ENCODE measurements around the gene GPA33. TPM values are rescaled to one million over a fixed set of nuclear protein-coding genes. Genes with fewer than 3 reads are reported as not detected.

The GPA33 gene
- total and polyA plus RNA-seq, 11 donors: 0.15 to 3.6 (median 1.1) TPM; not detected in 1

- peaks cover 0 to 23% (median 5%) of the 10 kb centered on the region in 12 donors for H3K4me1 ChIP-seq
- H3K9me3 ChIP-seq: no peaks in the 10 kb centered on the region
- H3K36me3 ChIP-seq: peaks cover 0 to 92% (median 26%) of the 10 kb centered on the region in 9 donors
- ATAC-seq: no peak
- no peak overlapping the region for H3K4me3 ChIP-seq
- no peak for TF ChIP-seq CTCF (IDR thresholded peaks at IDR 0.05)
- TF ChIP-seq POLR2A (IDR thresholded peaks at IDR 0.05): no peak
- DNase-seq: no peak
- 70 to 76% (median 74%) methylated on average over 5 of the region's 5 CpGs for WGBS, 4 donors
- H3K27ac ChIP-seq: no peak overlapping the region
- intact Hi-C loops (cut with DNase I): loop anchor here in 1 of 10 donors (10.0 kb wide), 1 partner anchor 83 kb away; no protein-coding TSS in a partner anchor
- H3K27me3 ChIP-seq: peaks cover 0 to 7% (median 0%) of the 10 kb centered on the region in 9 donors
These were observed 31.9 kb upstream of the GPA33 start for GRCh38 chr1:167122121-167122480.

GRCh38 chr1:167121375-167122120 lies 31.4 kb upstream of the GPA33 start:
- intact Hi-C loops (cut with DNase I): loop anchor here in 1 of 10 donors (10.0 kb wide), 1 partner anchor 83 kb away; no protein-coding TSS in a partner anchor
- 24 to 56% (median 34%) methylated on average over 34 to 47 of the region's 47 CpGs for WGBS, 4 donors
- peaks cover 0 to 95% (median 26%) of the 10 kb centered on the region in 9 donors for H3K36me3 ChIP-seq

GRCh38 chr1:167120899-167121298 lies 30.7 kb upstream of the GPA33 start:
- intact Hi-C loops (cut with DNase I): loop anchor here in 1 of 10 donors (10.0 kb wide), 1 partner anchor 84 kb away; no protein-coding TSS in a partner anchor
- Histone ChIP-seq H3K4me1 (peaks cover 0 to 23% (median 5%) of the 10 kb centered on the region in 12 donors), H3K4me3 (peak overlapping the region in 6 of 12 donors; percentile 11 to 49 (median 28)), H3K27ac (no peak overlapping the region), H3K27me3 (peaks cover 0 to 7% (median 0%) of the 10 kb centered on the region in 9 donors), H3K36me3 (peaks cover 0 to 93% (median 22%) of the 10 kb centered on the region in 9 donors), H3K9me3 (no peaks in the 10 kb centered on the region)
- TF ChIP-seq POLR2A (IDR thresholded peaks at IDR 0.05) (no peak), CTCF (IDR thresholded peaks at IDR 0.05) (no peak)
- DNase-seq (no peak), ATAC-seq (no peak)
- 64 to 79% (median 71%) methylated on average over 13 of the region's 13 CpGs for WGBS, 4 donors

More at GRCh38 chr1:167121375-167122120, 31.4 kb upstream of the GPA33 start:
- DNase-seq: peak in 4 of 5 donors; percentile 33 to 66 (median 39)
- no peak overlapping the region for H3K27ac ChIP-seq
- no peaks in the 10 kb centered on the region for H3K9me3 ChIP-seq
- peak overlapping the region in 8 of 12 donors; percentile 11 to 49 (median 26) for H3K4me3 ChIP-seq
- peak; percentile 6 to 42 (median 21) for ATAC-seq
- peaks cover 0 to 23% (median 5%) of the 10 kb centered on the region in 12 donors for H3K4me1 ChIP-seq
- TF ChIP-seq CTCF (IDR thresholded peaks at IDR 0.05) (no peak), POLR2A (IDR thresholded peaks at IDR 0.05) (no peak)
- H3K27me3 ChIP-seq: peaks cover 0 to 7% (median 0%) of the 10 kb centered on the region in 9 donors

GRCh38 chr1:167119696-167120095 lies 29.5 kb upstream of the GPA33 start:
- TF ChIP-seq CTCF (IDR thresholded peaks at IDR 0.05) (no peak), POLR2A (IDR thresholded peaks at IDR 0.05) (no peak)
- Histone ChIP-seq H3K4me3 (no peak overlapping the region), H3K4me1 (peaks cover 0 to 23% (median 5%) of the 10 kb centered on the region in 12 donors), H3K9me3 (no peaks in the 10 kb centered on the region), H3K27ac (peak overlapping the region in 1 of 12 donors; percentile 10), H3K36me3 (peaks cover 0 to 93% (median 23%) of the 10 kb centered on the region in 9 donors), H3K27me3 (peaks cover 0 to 7% (median 0%) of the 10 kb centered on the region in 9 donors)
- 84 to 90% (median 87%) methylated on average over 3 of the region's 3 CpGs for WGBS, 4 donors
- ATAC-seq (no peak), DNase-seq (no peak)
- intact Hi-C loops (cut with DNase I): loop anchor here in 1 of 10 donors (10.0 kb wide), 1 partner anchor 85 kb away; no protein-coding TSS in a partner anchor
